B cell (primary cell): ENCODE data around the gene EIF5. TPM values are rescaled to one million over a fixed set of nuclear protein-coding genes. Genes with fewer than 3 reads are reported as not detected.

Experiments used
- ATAC-seq: fragments of 200-7000 bp; cut with Tn5 transposase; one replicate; pipeline ENCODE4 v1.10.0; 2021; ENCODE audit warnings: low read depth, mild to moderate bottlenecking, moderate number of reproducible peaks, moderate library complexity
- CTCF ChIA-PET: fragments of 350-600 bp; sonication (Branson Sonifier 250); formaldehyde crosslinking; loops from one replicate; lab custom pipeline; 2021; ENCODE audit warnings: antibody characterized with exemption, inconsistent platforms; lab: Charles Lee
- POLR2A ChIA-PET: fragments of 350-600 bp; sonication (Branson Sonifier 250); formaldehyde crosslinking; loops from one replicate; lab custom pipeline; 2021; ENCODE audit warnings: antibody characterized with exemption; lab: Charles Lee
- DNase-seq: peaks from one replicate; pipeline ENCODE4 v3.0.0; 2013
- H2AFZ ChIP-seq: 2 replicates; pipeline ENCODE4 v1.6.1; 2012; ENCODE audit warnings: mild to moderate bottlenecking, low read depth, low read length; ENCODE audit not compliant: insufficient read depth, poor library complexity, severe bottlenecking
- H3K27ac ChIP-seq, 2 donors: 1 replicate in 1 of 2; 2 replicates in 1 of 2; pipeline ENCODE4 v1.5.1; 2012 to 2013; ENCODE audit warnings: low read length in 2 of 2, mild to moderate bottlenecking in 2 of 2, moderate library complexity in 1 of 2
- H3K27me3 ChIP-seq, 4 experiments: fragments of 200-600 bp in 1 of 4; sonication (generic) in 1 of 4; replicated peaks in 1 of 4; 1 replicate in 2 of 4; 2 replicates in 2 of 4; pipeline versions ENCODE4 v1.6.1 to v1.7.0; 2013 to 2016; ENCODE audit warnings: low read length in 3 of 4, mild to moderate bottlenecking in 2 of 4, mixed read lengths in 1 of 4, moderate library complexity in 1 of 4; ENCODE audit not compliant: insufficient read depth in 4 of 4, control insufficient read depth in 3 of 4; ENCODE audit errors: control extremely low read depth in 1 of 4
- H3K36me3 ChIP-seq, 2 experiments: replicated peaks in 1 of 2; 1 replicate in 1 of 2; 2 replicates in 1 of 2; pipeline versions ENCODE4 v1.6.1 to v1.7.1; 2013; ENCODE audit warnings: low read length in 1 of 2; ENCODE audit not compliant: insufficient read depth in 2 of 2, control insufficient read depth in 1 of 2; ENCODE audit errors: control extremely low read depth in 1 of 2, extremely low read depth in 1 of 2
- H3K4me1 ChIP-seq, 2 donors: fragments of 200-600 bp in 1 of 2; sonication (generic) in 1 of 2; 1 replicate in 1 of 2; 2 replicates in 1 of 2; pipeline versions ENCODE4 v1.5.1 to v1.6.1; 2013 to 2017; ENCODE audit warnings: low read length in 2 of 2; ENCODE audit not compliant: control insufficient read depth in 2 of 2, insufficient read depth in 2 of 2
- H3K4me2 ChIP-seq: replicated peaks from 2 replicates; pipeline ENCODE3; 2012; ENCODE audit warnings: mild to moderate bottlenecking, low read depth, low read length; ENCODE audit not compliant: poor library complexity, severe bottlenecking
- H3K4me3 ChIP-seq, 5 experiments: fragments of 200-600 bp in 1 of 5; sonication (generic) in 1 of 5; 1 replicate in 3 of 5; 2 replicates in 2 of 5; pipeline versions ENCODE4 v1.5.1 to v1.7.0; 2011 to 2016; ENCODE audit warnings: low read length in 4 of 5, mild to moderate bottlenecking in 4 of 5, low read depth in 2 of 5, control low read depth in 1 of 5, moderate library complexity in 1 of 5; ENCODE audit not compliant: insufficient read depth in 1 of 5; ENCODE audit errors: control extremely low read depth in 1 of 5, extremely low read depth in 1 of 5
- H3K79me2 ChIP-seq: fragments of 200-600 bp; sonication (generic); one replicate; pipeline ENCODE4 v1.6.0; 2016; ENCODE audit warnings: low read length; ENCODE audit not compliant: control insufficient read depth, insufficient read depth
- H3K9ac ChIP-seq: fragments of 200-600 bp; sonication (generic); 2 replicates; pipeline ENCODE4 v1.6.1; 2017; ENCODE audit warnings: mild to moderate bottlenecking, low read length, moderate library complexity
- H3K9me3 ChIP-seq, 3 donors: one replicate each; pipeline versions ENCODE4 v1.6.1 to v1.7.1; 2013; ENCODE audit warnings: low read length in 2 of 3; ENCODE audit not compliant: control insufficient read depth in 2 of 3, insufficient read depth in 1 of 3; ENCODE audit errors: control extremely low read depth in 1 of 3
- H4K20me1 ChIP-seq: 2 replicates; pipeline ENCODE4 v1.6.0; 2012; ENCODE audit warnings: mild to moderate bottlenecking, low read length; ENCODE audit not compliant: insufficient read depth, control insufficient read depth, poor library complexity, severe bottlenecking
- H3K27ac Mint-ChIP-seq: one replicate; pipeline ENCODE4 v1.8.0; 2021; ENCODE audit warnings: mixed read lengths
- H3K27me3 Mint-ChIP-seq: one replicate; pipeline ENCODE4 v1.8.0; 2021; ENCODE audit warnings: mixed read lengths
- H3K4me1 Mint-ChIP-seq: one replicate; pipeline ENCODE4 v1.8.0; 2021; ENCODE audit warnings: mixed read lengths
- H3K4me3 Mint-ChIP-seq: one replicate; pipeline ENCODE4 v1.8.0; 2021; ENCODE audit warnings: mixed read lengths
- H3K9me3 Mint-ChIP-seq: one replicate; pipeline ENCODE4 v1.8.0; 2022; ENCODE audit warnings: mixed read lengths; ENCODE audit not compliant: insufficient read depth
- EZH2 ChIP-seq: IDR thresholded peaks from 2 replicates; pipeline ENCODE4 v1.6.1; 2012; ENCODE audit warnings: borderline replicate concordance, low read depth, mild to moderate bottlenecking, moderate library complexity, low read length; ENCODE audit not compliant: insufficient read depth, poor library complexity, severe bottlenecking
- WGBS: methylation state at CpG from one replicate; pipeline ENCODE4 v1.1.5; 2013; ENCODE audit warnings: missing lambda C conversion rate; ENCODE audit not compliant: insufficient coverage; 5-methylcytosine and 5-hydroxymethylcytosine counted together
- intact Hi-C: fragments of 100-400 bp; cut with micrococcal nuclease; formaldehyde crosslinking; loops from one replicate; pipeline ENCODE4 v1.10.0; 2022
- polyA plus RNA-seq: library from polyadenylated mRNA; depleted of rRNA; stranded (reverse); fragments of >200 nt; gene quantifications from 2 replicates; pipeline ENCODE4 v1.2.3, GENCODE V29; 2012
- total RNA-seq, 2 donors: library from RNA; stranded (reverse); fragments of 120-200 nt in 1 of 2; gene quantifications; 1 replicate in 1 of 2; 2 replicates in 1 of 2; pipeline versions ENCODE4 v1.2.3 to v1.2.4, GENCODE V29; 2013 to 2022
- TF ChIP-seq, protein P1 (sequence below): fragments of 200-600 bp; IDR thresholded peaks from one replicate; pipeline ENCODE4 v1.8.0; 2022; ENCODE audit warnings: antibody characterized with exemption, mild to moderate bottlenecking

The EIF5 gene
- total and polyA plus RNA-seq, 2 donors (not counting 1 experiment from before 2014, with no cell fraction given): 206 to 314 TPM

DNA sequence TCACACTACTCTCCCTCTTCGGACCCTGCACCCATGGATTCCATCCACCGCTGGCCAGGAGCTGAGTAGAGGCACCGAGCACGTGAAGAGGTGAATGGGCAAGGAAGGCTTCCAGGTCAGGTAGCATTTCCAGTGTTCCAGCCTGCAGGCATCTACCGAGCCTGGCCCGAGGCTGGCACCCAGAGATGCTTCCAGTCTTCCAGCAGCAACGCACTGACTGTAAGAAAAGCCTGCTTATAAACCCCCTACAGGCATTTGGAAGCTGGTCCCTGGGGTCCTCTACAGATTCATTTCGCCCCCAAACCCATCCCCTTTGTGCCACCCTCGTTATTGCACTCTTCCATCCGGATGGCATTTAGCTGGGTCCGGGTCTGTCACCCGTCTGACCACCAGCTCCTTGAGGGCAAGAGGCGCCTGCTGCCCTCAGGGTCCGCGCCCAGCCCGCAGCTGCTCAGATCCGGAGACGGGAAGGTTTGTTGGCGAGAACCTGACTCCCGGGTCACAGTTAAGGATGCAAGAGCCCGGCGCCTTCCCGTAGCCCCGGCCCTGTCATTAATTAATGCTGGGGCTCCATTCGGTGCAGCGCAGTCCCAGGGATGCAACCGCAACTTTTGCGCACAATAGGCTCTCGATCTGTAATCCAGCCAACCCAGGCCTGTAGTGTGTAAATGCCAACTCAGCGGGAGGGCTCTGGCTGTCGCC lies 50.6 kb downstream of the EIF5 start:
- Histone ChIP-seq H3K4me1 (peaks cover 24 to 33% of the 10 kb centered on the region in 2 donors), H4K20me1 (peaks cover 35% of the 10 kb centered on the region), H3K4me2 (peak overlapping the region; percentile 94), H2AFZ (peak overlapping the region; percentile 96), H3K9me3 (no peaks in the 10 kb centered on the region), H3K27me3 (no peaks in the 10 kb centered on the region), H3K36me3 (no peaks in the 10 kb centered on the region), H3K4me3 (peak overlapping the region; percentile 65 to 91 (median 86)), H3K27ac (peak overlapping the region; percentile 90 to 91), H3K9ac (peak overlapping the region; percentile 85), H3K79me2 (peaks cover 47% of the 10 kb centered on the region)
- TF ChIP-seq EZH2: no peak
- TF ChIP-seq, protein P1, sequence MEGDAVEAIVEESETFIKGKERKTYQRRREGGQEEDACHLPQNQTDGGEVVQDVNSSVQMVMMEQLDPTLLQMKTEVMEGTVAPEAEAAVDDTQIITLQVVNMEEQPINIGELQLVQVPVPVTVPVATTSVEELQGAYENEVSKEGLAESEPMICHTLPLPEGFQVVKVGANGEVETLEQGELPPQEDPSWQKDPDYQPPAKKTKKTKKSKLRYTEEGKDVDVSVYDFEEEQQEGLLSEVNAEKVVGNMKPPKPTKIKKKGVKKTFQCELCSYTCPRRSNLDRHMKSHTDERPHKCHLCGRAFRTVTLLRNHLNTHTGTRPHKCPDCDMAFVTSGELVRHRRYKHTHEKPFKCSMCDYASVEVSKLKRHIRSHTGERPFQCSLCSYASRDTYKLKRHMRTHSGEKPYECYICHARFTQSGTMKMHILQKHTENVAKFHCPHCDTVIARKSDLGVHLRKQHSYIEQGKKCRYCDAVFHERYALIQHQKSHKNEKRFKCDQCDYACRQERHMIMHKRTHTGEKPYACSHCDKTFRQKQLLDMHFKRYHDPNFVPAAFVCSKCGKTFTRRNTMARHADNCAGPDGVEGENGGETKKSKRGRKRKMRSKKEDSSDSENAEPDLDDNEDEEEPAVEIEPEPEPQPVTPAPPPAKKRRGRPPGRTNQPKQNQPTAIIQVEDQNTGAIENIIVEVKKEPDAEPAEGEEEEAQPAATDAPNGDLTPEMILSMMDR: no peak
- CTCF ChIA-PET: interaction anchor here (0.6 to 0.8 kb wide), 3 partner anchors 9 to 53 kb away, joined by 3 to 4 read pairs (median 3); no protein-coding TSS in a partner anchor
- Mint-ChIP-seq H3K27me3 (peaks cover 13% of the 10 kb centered on the region), H3K27ac (peak overlapping the region; percentile 97), H3K4me1 (peaks cover 38% of the 10 kb centered on the region), H3K9me3 (peaks cover 3% of the 10 kb centered on the region), H3K4me3 (peak overlapping the region; percentile 99)
- DNase-seq (no peak), ATAC-seq (peak; percentile 3)
- POLR2A ChIA-PET: interaction anchor here (0.5 to 2.3 kb wide), 3 partner anchors 7 to 50 kb away, joined by 3 to 20 read pairs (median 5); partner anchors contain the start of gene EIF5
- intact Hi-C loops: loop anchor here (1.0 to 5.0 kb wide), 3 partner anchors 50 to 1022 kb away; partner anchors contain the start of genes CINP, EIF5, KLC1 and TECPR2
- WGBS: 12% methylated on average over 31 of the region's 31 CpGs
